Skeletal muscle satellite cell (primary cell): Measurements from ENCODE around the gene CLCN3.

Experiments
- H3K27me3 ChIP-seq: 2 replicates; pipeline ENCODE4 v1.7.0; 2013; ENCODE audit warnings: low read length; ENCODE audit not compliant: control insufficient read depth, insufficient read depth
- H3K36me3 ChIP-seq: 2 replicates; pipeline ENCODE4 v1.7.0; 2013; ENCODE audit warnings: mild to moderate bottlenecking, control low read depth, low read length; ENCODE audit not compliant: insufficient read depth
- H3K4me1 ChIP-seq: 2 replicates; pipeline ENCODE4 v1.7.0; 2013; ENCODE audit warnings: low read length; ENCODE audit not compliant: control insufficient read depth, insufficient read depth
- H3K4me2 ChIP-seq: 2 replicates; pipeline ENCODE4 v1.7.0; 2013; ENCODE audit warnings: mild to moderate bottlenecking, low read length
- H3K4me3 ChIP-seq: 2 replicates; pipeline ENCODE4 v1.7.0; 2013; ENCODE audit warnings: low read length
- H3K9ac ChIP-seq: 2 replicates; pipeline ENCODE4 v1.7.0; 2013; ENCODE audit warnings: mild to moderate bottlenecking, low read depth, low read length, moderate library complexity
- H3K9me3 ChIP-seq: replicated peaks from 2 replicates; pipeline ENCODE4 v1.7.0; 2013; ENCODE audit warnings: mild to moderate bottlenecking, control low read depth, low read length

The CLCN3 gene

DNA sequence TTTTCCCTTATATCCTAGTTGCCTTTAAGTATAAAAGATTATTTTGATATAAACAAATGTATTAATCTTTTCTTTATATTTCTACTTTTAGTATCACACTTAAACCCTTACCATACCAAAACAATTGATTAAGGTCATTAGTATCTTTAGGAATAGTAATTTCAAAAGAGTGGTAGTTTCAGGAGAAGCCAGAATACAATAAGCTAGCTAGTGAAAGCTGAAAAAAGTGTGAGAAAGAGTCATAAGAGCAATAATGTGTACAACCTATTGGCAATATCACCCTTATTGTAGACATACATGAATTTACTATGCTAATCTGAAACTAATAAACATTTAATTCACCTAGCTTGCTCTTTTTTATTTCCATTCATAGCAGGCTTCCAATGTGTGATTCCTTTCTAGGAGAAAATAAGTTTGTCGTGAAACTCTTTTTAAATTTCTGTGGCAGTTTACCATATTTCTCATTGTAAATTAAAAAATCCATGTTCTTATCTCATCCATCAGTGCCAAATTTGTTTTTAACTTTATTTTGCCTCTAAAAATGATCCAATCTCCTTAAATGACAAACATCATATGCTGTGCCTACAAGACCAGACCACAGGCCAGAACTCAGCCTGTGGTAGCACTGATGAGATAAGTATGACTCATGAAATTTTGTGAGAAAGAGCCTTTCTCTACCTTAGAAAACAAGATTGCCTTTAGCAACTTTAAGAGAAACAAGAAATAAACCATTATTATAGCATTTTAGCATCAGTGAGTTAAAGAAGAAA, 16.1 kb upstream of the CLCN3 start:
- Histone ChIP-seq H3K9me3 (no peaks in the 10 kb centered on the region), H3K4me1 (peaks cover 13% of the 10 kb centered on the region), H3K27me3 (no peaks in the 10 kb centered on the region)

DNA sequence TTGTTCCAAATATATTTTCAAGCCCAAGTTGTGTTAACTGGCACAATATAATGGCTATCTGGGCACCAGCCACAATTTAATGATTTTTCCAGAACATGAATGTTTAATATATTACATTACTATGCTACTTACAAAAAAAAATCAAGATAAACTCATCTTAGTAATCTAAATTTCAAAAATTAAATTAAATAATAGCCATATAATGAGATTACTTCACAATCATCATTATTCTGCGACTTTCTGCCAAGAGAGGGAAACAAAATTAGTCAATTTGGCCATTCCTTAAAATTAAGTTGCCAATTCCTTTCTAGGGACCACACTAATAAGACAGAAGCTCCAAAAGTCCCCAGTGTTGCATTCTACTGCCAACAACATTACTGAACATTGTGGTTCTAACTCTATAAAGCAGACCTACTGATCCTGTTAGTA, 15.5 kb upstream of the CLCN3 start:
- Histone ChIP-seq H3K4me2 (peak overlapping the region; percentile 20), H3K36me3 (peaks cover 4% of the 10 kb centered on the region), H3K4me3 (no peak overlapping the region), H3K27me3 (no peaks in the 10 kb centered on the region), H3K9ac (peak overlapping the region; percentile 35), H3K4me1 (peaks cover 13% of the 10 kb centered on the region), H3K9me3 (no peaks in the 10 kb centered on the region)

More for the DNA sequence above, 16.1 kb upstream of the CLCN3 start:
- Histone ChIP-seq H3K4me2 (peak overlapping the region; percentile 20), H3K4me3 (no peak overlapping the region), H3K36me3 (peaks cover 4% of the 10 kb centered on the region), H3K9ac (peak overlapping the region; percentile 35)

DNA sequence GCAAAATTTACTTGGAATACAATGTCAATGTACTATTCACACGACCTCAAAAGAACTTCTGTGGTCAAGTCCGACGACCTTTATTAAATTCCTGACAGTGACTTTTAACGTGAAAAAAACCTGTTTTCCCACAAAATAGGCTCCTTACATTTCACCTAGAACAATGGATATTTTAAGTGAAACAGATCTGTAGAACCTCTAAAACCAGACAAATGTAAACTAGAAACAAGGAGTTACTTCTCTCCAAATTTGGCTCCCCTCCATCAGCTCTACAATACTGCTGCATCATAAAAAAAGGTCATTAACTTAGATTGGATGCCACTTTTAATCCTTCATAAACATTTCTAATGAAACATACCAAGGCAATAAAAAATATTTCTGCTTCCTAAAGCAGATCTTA, 9.2 kb upstream of the CLCN3 start:
- Histone ChIP-seq H3K4me2 (peak overlapping the region; percentile 86), H3K4me3 (peak overlapping the region; percentile 92), H3K9me3 (no peaks in the 10 kb centered on the region), H3K36me3 (no peaks in the 10 kb centered on the region), H3K4me1 (peaks cover 13% of the 10 kb centered on the region), H3K9ac (peak overlapping the region; percentile 88), H3K27me3 (no peaks in the 10 kb centered on the region)

DNA sequence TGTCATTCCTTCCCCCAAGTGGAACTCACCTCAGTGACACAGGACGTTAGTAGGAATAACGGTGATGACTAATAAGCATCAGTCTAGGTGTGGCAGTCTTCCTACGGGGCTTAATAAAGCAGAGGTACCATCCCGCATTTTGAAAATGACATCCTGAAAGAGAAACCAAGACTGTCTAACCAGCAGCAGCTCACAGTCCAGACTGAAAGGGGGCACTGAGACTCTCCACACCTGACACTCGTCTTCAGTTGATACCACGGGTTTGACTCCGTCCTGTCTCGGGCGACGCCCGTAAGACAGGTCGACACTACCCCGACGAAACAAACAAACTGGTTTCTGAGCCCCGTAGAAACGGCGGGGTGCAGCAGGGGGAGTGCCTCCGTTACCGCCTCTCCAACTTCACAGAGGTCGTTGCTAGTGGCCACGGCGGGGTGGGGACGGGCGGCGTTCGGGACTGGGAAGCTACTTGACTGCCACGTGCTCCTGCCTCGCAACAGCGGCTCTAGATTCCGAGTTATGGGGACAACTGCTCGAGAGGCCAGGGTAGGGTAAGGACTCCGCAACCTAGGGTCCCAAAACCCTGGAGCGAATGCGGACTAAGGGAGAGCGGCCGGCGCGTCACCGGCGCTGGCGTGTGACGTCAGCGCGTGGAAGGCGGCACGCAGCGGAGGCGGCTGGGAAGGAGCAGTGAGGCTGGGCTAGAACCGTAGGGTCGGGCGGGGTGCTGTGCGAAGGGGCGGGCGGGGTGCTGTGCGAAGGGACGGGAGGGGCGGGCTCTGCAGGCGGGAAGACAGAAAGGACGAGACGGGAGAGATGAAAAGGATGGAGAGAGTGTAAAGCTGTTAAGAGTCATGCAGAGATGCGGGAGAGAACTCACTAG, 8.1 kb upstream of the CLCN3 start, which contains the start of gene NEK1:
Gene NEK1 (minus strand): TSS at position 593 of the 880 bp plus-strand sequence. CDS start 9,953 bp downstream, outside the sequence.
- H3K4me2 ChIP-seq: peak within 1 kb of the TSS; percentile 86
- peaks cover 13% of the 10 kb centered on the region for H3K4me1 ChIP-seq
- H3K36me3 ChIP-seq: no peaks in the 10 kb centered on the region
- peak within 1 kb of the TSS; percentile 92 for H3K4me3 ChIP-seq
- H3K9ac ChIP-seq: peak within 1 kb of the TSS; percentile 88
- H3K9me3 ChIP-seq: no peaks in the 10 kb centered on the region
- no peaks in the 10 kb centered on the region for H3K27me3 ChIP-seq

DNA sequence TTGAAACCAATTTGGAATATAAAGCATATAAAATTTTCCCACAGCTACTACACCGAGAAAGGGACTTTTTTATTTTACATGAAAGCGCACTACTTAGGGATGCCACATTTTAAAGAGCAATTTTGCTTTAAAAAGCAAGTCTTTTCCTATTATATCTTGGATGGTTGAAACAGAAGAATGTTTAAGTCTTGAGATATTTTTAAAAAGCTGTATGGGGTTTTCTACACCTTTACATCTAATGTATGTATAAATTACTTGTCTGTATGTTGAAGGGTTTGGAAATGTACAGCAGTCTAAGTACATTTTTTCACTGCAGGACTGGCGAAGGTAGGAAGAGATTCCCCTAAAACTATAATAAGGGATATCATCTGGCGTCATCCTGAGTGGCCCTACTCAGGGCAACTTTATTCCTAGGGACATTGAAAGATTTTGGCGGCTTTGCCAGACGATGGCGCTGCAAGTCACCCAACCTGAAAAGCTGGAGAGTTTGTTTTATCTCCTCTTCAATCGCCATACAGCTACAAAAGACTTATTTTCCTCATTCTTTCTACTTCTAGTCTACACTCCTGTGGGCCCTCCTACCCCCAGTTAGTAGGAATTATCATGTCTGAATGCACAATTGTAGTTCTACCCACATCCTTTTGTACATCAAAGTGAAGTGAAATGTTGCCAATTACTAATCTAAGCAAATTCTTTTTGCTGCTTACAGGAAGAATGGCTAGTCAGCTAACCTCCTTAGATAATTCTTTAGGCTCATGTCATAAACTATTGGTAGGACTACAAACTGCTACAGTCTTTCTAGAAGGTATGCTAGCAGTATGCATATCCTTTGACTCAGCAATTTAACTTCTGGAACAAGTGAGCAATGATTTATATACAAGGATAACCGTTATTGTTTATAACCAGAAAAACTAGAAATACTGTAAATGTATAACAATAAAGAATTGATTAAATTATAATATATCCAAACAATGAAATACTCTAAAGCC, 7.2 kb upstream of the CLCN3 start:
- Histone ChIP-seq H3K9ac (peak overlapping the region; percentile 88), H3K27me3 (no peaks in the 10 kb centered on the region), H3K36me3 (no peaks in the 10 kb centered on the region), H3K4me2 (peak overlapping the region; percentile 86), H3K9me3 (no peaks in the 10 kb centered on the region), H3K4me1 (peaks cover 13% of the 10 kb centered on the region), H3K4me3 (peak overlapping the region; percentile 92)

DNA sequence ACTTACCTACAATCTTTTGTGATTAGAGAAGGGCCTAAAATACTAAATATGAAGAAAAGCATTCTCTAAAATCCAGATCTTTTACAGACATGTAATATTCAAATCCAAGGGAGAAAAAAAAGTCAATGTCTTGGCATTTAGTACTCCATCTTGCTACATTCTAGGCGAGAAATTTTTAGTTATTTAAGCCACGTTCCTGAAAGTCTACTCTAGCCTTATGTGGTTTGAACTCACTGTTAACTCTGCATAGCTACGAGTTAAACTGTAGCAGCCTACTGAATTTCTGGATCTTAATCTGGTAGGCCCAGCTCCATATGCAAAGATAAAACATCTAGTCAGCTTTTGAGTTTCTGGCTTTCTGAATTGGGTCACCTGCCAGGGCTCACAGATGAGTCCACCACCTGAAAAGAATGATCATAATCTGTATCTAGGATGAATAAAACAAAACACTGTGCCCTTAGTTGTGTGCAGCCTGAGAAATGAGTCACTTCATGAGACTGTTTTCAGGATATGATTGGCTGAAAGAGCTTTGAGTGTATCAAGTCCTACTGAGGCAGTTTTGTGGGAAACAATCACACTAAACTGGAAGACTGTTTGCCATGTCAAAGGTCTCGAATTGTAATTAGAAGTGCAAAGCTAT, 4.8 kb upstream of the CLCN3 start:
- Histone ChIP-seq H3K4me1 (peaks cover 15% of the 10 kb centered on the region), H3K4me3 (no peak overlapping the region), H3K9ac (no peak overlapping the region), H3K36me3 (no peaks in the 10 kb centered on the region), H3K9me3 (no peaks in the 10 kb centered on the region), H3K4me2 (no peak overlapping the region), H3K27me3 (no peaks in the 10 kb centered on the region)

DNA sequence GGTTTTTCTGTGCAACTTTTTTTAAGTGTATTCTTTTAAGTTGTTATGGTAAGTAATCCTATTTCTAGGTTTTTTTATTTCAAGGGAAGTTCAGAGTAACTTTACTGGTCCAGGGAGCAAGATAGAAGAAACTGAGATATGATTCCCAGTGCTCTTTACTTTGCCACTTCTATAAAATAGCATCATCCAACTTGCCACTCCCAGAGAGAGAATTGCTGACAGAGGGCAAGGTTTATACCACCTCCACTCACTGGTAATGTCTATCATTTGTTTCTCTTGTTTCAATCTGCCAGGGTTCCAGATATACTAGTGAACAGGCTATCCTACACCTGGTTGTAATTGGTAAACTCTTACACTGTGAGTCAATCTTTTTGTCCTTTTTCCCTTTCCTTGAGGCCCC, 3.5 kb upstream of the CLCN3 start:
- Histone ChIP-seq H3K4me2 (no peak overlapping the region), H3K4me1 (peaks cover 9% of the 10 kb centered on the region), H3K4me3 (no peak overlapping the region), H3K9ac (no peak overlapping the region), H3K36me3 (no peaks in the 10 kb centered on the region), H3K9me3 (no peaks in the 10 kb centered on the region), H3K27me3 (no peaks in the 10 kb centered on the region)

DNA sequence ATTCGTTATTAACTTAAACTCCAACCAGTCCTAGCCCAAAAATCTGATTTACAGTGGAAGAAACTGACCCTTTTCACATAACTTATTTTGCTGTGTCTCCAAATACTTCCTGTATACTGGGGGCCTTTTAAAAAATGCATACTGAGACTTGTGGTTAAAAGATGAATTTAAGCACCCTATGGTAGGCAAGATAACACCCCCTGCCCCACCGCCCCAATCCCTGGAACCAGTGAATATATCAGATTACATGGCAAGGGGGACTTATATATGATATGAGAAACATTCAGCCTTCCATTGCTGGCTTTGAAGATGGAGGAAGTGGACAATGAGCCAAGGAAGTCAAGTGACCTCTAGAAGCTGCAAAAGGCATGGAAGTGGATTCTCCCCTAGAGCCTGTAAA, 3.1 kb upstream of the CLCN3 start:
- H3K36me3 ChIP-seq: no peaks in the 10 kb centered on the region
- no peak overlapping the region for H3K9ac ChIP-seq
- no peaks in the 10 kb centered on the region for H3K27me3 ChIP-seq
- no peak overlapping the region for H3K4me3 ChIP-seq
- H3K4me2 ChIP-seq: no peak overlapping the region
- H3K9me3 ChIP-seq: no peaks in the 10 kb centered on the region
- H3K4me1 ChIP-seq: peaks cover 13% of the 10 kb centered on the region

DNA sequence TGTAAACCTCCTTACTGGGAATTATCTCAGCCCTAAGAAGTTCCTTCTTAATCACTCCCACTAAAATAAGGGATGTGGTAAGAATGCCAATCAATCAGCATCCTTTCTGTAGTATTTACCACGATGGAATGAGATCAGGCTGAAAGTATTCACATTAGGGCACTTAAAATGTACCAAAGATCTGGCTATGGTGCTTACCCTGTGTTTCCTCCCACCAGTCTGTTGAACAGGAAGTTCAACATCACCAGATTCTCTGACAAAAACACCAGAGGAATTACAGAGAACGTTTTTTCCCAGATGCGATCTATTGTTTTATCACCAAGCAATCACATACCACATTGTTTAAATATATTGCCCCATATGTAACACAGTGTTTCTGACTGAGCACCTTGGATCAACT, 2.1 kb upstream of the CLCN3 start:
- H3K9ac ChIP-seq: no peak overlapping the region
- no peaks in the 10 kb centered on the region for H3K27me3 ChIP-seq
- no peak overlapping the region for H3K4me2 ChIP-seq
- no peaks in the 10 kb centered on the region for H3K36me3 ChIP-seq
- H3K9me3 ChIP-seq: no peaks in the 10 kb centered on the region
- H3K4me3 ChIP-seq: no peak overlapping the region
- H3K4me1 ChIP-seq: peaks cover 20% of the 10 kb centered on the region

DNA sequence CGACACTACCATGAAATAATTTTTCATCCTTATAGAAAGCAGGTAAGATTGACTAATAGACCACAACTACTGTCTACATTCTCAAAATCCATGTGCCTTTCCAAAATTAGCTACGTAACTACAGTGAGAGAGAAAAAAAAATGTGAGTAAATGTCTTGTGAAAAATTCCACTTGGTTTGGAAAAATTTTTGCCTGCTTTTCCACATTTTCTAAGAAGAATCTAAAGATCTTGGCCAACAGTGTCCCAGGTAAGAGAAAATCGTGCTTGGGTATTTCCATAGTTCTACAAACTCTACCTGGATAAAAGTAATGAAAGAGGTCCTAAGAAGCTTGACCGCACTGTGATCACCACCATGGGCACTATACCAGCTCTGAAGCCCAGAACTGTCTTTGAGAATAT, 1.4 kb upstream of the CLCN3 start:
- peak overlapping the region; percentile 96 for H3K9ac ChIP-seq
- H3K4me3 ChIP-seq: peak overlapping the region; percentile 81
- peaks cover 17% of the 10 kb centered on the region for H3K4me1 ChIP-seq
- H3K36me3 ChIP-seq: no peaks in the 10 kb centered on the region
- no peaks in the 10 kb centered on the region for H3K9me3 ChIP-seq
- H3K4me2 ChIP-seq: peak overlapping the region; percentile 97
- H3K27me3 ChIP-seq: no peaks in the 10 kb centered on the region
